HG02763 (cell line): ENCODE results near the gene PTK6.
"Not testable (repeated sequence)": the region's sequence is repeated elsewhere in the genome, so short reads cannot be mapped to it uniquely, and the experiment has no call there.

Experiments used
- ATAC-seq: cut with Tn5 transposase; IDR thresholded peaks from one replicate; pipeline ENCODE4 v1.9.1; 2021; ENCODE audit warnings: mild to moderate bottlenecking, moderate library complexity; ENCODE audit not compliant: unreplicated experiment

Gene PTK6

GRCh38 chr20:63517376-63518309 is 19.5 kb downstream of the PTK6 start:
- ATAC-seq, result no peak

- ATAC-seq, result not testable (repeated sequence)
These were observed 22.7 kb downstream of the PTK6 start for GRCh38 chr20:63514520-63514919.

- ATAC-seq, result no peak
These were observed 24.0 kb downstream of the PTK6 start for GRCh38 chr20:63513207-63513606.

- no peak for ATAC-seq
These were observed 28.1 kb downstream of the PTK6 start for GRCh38 chr20:63509088-63509564.

- ATAC-seq, result no peak
These were observed 29.0 kb downstream of the PTK6 start for GRCh38 chr20:63508072-63508768.

GRCh38 chr20:63507083-63507743 is 30.0 kb downstream of the PTK6 start:
- no peak for ATAC-seq

GRCh38 chr20:63505723-63506122 is 31.5 kb downstream of the PTK6 start:
- no peak for ATAC-seq

- ATAC-seq, result no peak
These were observed 31.9 kb downstream of the PTK6 start for GRCh38 chr20:63505281-63505680.

- ATAC-seq, result no peak
These were observed 32.5 kb downstream of the PTK6 start for GRCh38 chr20:63504642-63505041.

- ATAC-seq, result no peak
These were observed 33.7 kb downstream of the PTK6 start for GRCh38 chr20:63503524-63503923.

GRCh38 chr20:63502671-63503172 is 34.5 kb downstream of the PTK6 start:
- ATAC-seq, result no peak

GRCh38 chr20:63501818-63502670 is 35.1 kb downstream of the PTK6 start:
- ATAC-seq, result no peak

GRCh38 chr20:63500902-63501817 is 36.0 kb downstream of the PTK6 start:
- no peak for ATAC-seq

- no peak for ATAC-seq
These were observed 36.9 kb downstream of the PTK6 start for GRCh38 chr20:63500151-63500901.

GRCh38 chr20:63499338-63499969 is 37.7 kb downstream of the PTK6 start:
- no peak for ATAC-seq

- ATAC-seq, result no peak
These were observed 38.2 kb downstream of the PTK6 start, which contains the start of gene EEF1A2 for GRCh38 chr20:63498960-63499337. EEF1A2 (minus strand) TSS chr20:63499083; CDS start chr20:63497763, 1,320 bp downstream.

- ATAC-seq, result no peak
These were observed 38.9 kb downstream of the PTK6 start for GRCh38 chr20:63497946-63498935.
